Neural crest cell (in vitro differentiated cells): Measurements from ENCODE around the gene PRKG2. TPM values are rescaled to one million over a fixed set of nuclear protein-coding genes. Genes with fewer than 3 reads are reported as not detected.

Experiments
- DNase-seq: peaks from one replicate; pipeline ENCODE4 v3.0.0; 2021; ENCODE audit warnings: low read depth, mixed read lengths, low spot score
- H3K27ac Mint-ChIP-seq: one replicate; pipeline ENCODE4 v1.8.0; 2021; ENCODE audit warnings: mild to moderate bottlenecking, mixed read lengths; ENCODE audit not compliant: unreplicated experiment
- H3K27me3 Mint-ChIP-seq: 2 replicates; pipeline ENCODE4 v1.8.0; 2021; ENCODE audit warnings: low read depth, mild to moderate bottlenecking, mixed read lengths
- H3K36me3 Mint-ChIP-seq: 2 replicates; pipeline ENCODE4 v1.8.0; 2021; ENCODE audit warnings: low read depth, mild to moderate bottlenecking, mixed read lengths
- H3K4me1 Mint-ChIP-seq: 2 replicates; pipeline ENCODE4 v1.8.0; 2021; ENCODE audit warnings: mixed read lengths
- H3K4me3 Mint-ChIP-seq: one replicate; pipeline ENCODE4 v1.8.0; 2021; ENCODE audit warnings: mild to moderate bottlenecking, mixed read lengths
- H3K9me3 Mint-ChIP-seq: 2 replicates; pipeline ENCODE4 v1.8.0; 2021; ENCODE audit warnings: mixed read lengths
- total RNA-seq: library from RNA; stranded (reverse); gene quantifications from 2 replicates; pipeline ENCODE4 v1.2.1, GENCODE V29; 2021
- TF ChIP-seq, protein P1 (sequence below): fragments of 200-600 bp; sonication (generic); conservative IDR thresholded peaks from 2 replicates; pipeline ENCODE4 v1.5.0; 2021; ENCODE audit warnings: antibody characterized with exemption, mild to moderate bottlenecking

Gene PRKG2
- total RNA-seq, 1 donor from 2014 or later: 0.77 TPM

DNA sequence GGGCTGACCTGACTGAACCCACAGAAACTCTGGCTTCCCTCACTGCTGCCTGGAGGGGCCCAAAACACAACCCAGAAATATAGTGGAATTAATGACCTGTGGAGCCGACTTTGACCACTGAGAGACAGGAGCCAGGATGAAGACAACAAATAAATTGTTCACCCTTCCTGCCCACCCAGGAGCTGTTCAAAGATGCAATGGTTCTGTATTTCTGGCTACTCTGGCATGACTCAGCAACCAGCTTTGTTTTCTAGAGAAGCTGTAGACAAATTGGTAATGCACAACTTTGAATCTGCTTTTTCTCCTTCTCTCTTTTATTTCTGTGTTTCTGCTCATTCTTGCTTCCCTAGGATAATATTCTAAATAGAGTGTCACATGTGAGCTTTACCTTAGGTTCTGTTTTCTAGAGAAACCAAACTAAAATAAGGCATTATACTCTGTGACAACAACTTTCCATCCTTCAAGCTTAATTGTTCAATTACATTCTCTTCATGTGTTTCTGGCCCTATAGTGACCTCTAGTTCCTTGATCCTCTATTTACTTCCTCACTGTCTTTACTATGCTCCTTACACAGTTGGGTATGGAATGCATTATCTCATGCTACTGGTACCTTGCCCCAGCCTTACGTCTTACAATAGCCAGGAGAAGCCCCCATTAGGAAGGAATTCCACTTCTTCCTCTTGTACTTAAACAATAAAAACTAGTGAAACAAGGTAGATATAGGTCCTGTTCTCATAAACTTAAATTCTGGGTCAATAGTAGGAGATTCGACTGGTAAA, 6.5 kb upstream of the PRKG2 start:
- Mint-ChIP-seq H3K36me3 (no peaks in the 10 kb centered on the region), H3K27me3 (peaks cover 41% of the 10 kb centered on the region)
- TF ChIP-seq, protein P1, sequence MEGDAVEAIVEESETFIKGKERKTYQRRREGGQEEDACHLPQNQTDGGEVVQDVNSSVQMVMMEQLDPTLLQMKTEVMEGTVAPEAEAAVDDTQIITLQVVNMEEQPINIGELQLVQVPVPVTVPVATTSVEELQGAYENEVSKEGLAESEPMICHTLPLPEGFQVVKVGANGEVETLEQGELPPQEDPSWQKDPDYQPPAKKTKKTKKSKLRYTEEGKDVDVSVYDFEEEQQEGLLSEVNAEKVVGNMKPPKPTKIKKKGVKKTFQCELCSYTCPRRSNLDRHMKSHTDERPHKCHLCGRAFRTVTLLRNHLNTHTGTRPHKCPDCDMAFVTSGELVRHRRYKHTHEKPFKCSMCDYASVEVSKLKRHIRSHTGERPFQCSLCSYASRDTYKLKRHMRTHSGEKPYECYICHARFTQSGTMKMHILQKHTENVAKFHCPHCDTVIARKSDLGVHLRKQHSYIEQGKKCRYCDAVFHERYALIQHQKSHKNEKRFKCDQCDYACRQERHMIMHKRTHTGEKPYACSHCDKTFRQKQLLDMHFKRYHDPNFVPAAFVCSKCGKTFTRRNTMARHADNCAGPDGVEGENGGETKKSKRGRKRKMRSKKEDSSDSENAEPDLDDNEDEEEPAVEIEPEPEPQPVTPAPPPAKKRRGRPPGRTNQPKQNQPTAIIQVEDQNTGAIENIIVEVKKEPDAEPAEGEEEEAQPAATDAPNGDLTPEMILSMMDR: no peak

DNA sequence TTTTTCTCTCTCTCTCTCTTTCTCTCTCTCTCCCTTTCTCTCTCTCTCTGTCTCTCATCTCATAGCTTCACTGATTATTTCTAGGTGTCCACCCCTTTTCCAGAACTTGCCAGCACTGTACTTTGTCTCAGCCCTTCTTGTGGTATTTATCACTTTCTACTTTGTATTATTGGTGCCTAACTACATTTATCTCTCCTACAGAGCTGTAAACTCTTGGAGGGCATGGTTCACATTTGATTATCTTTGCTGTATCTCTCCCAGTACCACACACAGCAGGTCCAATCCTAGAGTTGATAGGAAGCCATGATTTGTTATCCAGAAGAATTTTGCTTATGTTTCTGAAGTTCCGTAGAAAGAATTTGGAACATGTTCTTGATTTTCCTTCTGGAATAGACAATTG, 5.2 kb upstream of the PRKG2 start:
- DNase-seq: no peak
- Mint-ChIP-seq H3K36me3 (no peaks in the 10 kb centered on the region), H3K4me1 (peaks cover 6% of the 10 kb centered on the region), H3K9me3 (no peaks in the 10 kb centered on the region), H3K27me3 (peaks cover 51% of the 10 kb centered on the region), H3K27ac (no peak overlapping the region), H3K4me3 (no peak overlapping the region)
- TF ChIP-seq, protein P1: no peak

More for the DNA sequence above, 6.5 kb upstream of the PRKG2 start:
- Mint-ChIP-seq H3K4me1 (no peaks in the 10 kb centered on the region), H3K27ac (no peak overlapping the region), H3K4me3 (no peak overlapping the region), H3K9me3 (no peaks in the 10 kb centered on the region)
- no peak for DNase-seq

DNA sequence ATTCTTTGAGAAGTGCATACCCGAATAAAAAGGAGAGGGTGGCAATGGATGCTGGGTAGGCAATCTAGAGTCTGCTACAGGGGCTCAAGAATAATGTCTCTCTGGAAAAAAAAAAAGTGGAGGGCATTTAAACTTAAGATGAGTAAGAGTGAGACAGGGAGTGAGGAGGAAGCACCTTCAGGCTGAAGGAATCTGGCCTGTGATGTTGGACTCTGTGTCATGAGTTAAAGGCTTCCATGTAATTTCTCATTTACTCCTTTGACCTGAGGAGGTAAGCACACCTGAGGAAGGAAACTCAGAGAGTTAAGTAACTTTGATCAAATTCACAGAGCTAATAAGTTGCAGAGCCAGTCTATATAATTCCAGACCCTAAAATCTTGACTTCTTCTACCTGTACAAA, 3.2 kb upstream of the PRKG2 start:
- TF ChIP-seq, protein P1: no peak
- Mint-ChIP-seq H3K27me3 (peaks cover 51% of the 10 kb centered on the region), H3K4me1 (peaks cover 12% of the 10 kb centered on the region), H3K9me3 (no peaks in the 10 kb centered on the region), H3K27ac (no peak overlapping the region), H3K36me3 (no peaks in the 10 kb centered on the region), H3K4me3 (no peak overlapping the region)
- DNase-seq: no peak

DNA sequence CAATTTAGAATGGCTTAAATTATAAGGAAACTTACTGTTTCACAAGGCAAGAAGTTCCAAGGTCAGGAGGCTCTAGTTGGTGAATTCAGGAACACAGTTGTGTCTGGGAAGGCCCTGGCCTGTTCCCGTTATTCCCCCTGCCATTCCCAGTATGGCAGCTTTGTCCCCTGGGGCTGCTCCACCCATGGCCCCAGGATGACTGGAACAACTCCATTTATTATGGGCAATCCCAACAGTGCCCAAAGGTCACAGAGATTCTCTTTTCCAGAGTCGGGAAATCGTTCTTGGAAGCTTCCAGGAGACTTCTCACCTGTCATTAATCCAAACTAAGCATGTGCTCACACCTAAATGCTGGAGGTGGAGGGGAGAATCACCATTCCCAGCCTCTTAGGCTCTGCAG, 2.8 kb upstream of the PRKG2 start:
- Mint-ChIP-seq H3K27ac (no peak overlapping the region), H3K4me1 (peaks cover 12% of the 10 kb centered on the region), H3K9me3 (no peaks in the 10 kb centered on the region), H3K4me3 (no peak overlapping the region), H3K36me3 (no peaks in the 10 kb centered on the region), H3K27me3 (peaks cover 51% of the 10 kb centered on the region)
- TF ChIP-seq, protein P1: no peak
- no peak for DNase-seq

DNA sequence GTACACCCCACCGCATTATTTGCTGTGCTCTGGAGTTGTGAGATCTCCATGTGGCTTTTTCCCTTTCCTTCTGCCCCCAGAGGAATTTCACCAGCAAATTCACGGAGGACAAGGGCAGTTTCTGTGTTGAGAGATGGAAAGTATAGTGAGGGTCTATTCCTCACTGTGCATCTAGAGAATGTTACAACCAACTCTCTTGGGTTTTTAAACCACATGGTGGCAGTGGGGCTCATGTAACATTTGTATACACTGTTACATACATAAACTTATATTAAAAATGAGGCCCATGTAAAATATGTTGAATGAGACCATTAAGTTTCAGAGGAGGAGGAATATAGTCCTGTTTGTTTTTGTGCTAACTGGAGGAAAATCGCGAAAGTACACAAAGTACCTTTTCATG, 909 bp upstream of the PRKG2 start:
- Mint-ChIP-seq H3K36me3 (no peaks in the 10 kb centered on the region), H3K27me3 (peaks cover 50% of the 10 kb centered on the region), H3K27ac (no peak overlapping the region), H3K4me1 (peaks cover 12% of the 10 kb centered on the region), H3K4me3 (peak overlapping the region; percentile 70), H3K9me3 (no peaks in the 10 kb centered on the region)
- TF ChIP-seq, protein P1: no peak
- DNase-seq: no peak
